ENCODE measurements around the gene SSR1. TPM values are rescaled to one million over a fixed set of nuclear protein-coding genes. Genes with fewer than 3 reads are reported as not detected.

Gene SSR1
- total RNA-seq, 1 donor from 2014 or later = 169 TPM

DNA sequence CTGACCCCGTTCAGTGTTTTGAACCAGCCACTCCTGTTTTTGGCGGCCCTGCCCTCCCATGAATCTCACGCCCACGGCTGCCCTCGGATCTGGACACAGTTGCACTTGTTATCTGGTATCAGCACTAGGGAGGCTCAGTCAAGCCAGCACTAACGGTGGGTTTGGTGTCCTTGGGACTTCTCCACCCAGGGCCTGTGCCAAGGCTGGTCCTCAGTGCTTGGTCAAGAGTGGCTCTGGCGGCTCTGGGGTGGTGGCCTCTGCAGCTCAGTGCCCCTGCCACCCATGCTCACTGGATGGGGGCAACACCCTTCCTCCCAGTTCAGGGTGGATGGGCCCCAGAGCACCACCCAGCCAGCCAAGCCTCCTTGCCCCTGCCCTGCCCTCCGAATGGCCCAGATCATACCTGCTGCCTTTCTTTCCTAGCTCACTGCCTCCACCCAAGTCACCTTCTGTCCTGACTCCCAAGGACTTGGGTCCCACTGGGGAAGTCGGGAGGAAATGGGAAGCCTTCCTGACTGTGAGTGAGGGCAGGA lies 54.7 kb downstream of the SSR1 start:
- DNase-seq (ENCODE audit: low read depth) = no peak

DNA sequence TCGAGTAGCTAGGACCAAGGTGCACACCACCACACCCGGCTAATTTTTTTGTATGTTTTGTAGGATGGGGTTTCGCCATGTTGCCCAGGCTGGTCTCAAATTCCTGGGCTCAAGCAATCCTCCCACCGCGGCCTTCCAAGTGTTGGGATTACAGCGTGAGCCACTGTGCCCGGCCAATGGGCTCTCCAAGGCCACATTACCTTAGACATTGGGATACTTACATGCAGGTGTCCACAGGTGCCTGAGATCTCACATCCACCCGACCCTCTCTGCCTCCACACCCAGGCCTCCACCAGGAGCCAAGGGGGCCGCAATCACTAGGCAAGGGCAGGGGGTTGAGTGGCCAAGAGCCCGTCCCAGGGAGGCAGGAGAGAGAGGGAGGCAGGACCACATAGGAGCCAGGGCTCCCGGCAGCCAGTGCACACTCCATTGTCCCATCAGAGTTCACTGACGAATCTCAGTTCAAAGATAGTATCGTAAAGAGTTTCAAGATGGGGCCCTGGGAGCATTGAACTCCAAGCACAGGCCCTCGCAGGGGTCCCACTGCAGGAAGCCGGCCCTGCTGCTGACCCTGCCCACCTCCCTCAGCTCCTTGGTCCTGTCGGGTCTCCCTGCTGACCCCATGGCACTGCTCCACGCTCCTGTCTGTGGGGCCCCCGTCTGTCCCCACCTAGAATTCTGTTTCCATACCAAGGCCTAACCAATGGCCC lies 55.3 kb downstream of the SSR1 start:
- no peak for DNase-seq (ENCODE audit: low read depth)

- DNase-seq (ENCODE audit: low read depth) = no peak
These were observed 56.2 kb downstream of the SSR1 start for GRCh38 chr6:7256785-7257184.

GRCh38 chr6:7255918-7256317 lies 57.1 kb downstream of the SSR1 start:
- no peak for DNase-seq (ENCODE audit: low read depth)

GRCh38 chr6:7254980-7255835 lies 57.8 kb downstream of the SSR1 start:
- no peak for DNase-seq (ENCODE audit: low read depth)

- no peak for DNase-seq (ENCODE audit: low read depth)
These were observed 60.6 kb downstream of the SSR1 start for GRCh38 chr6:7252390-7252789.

GRCh38 chr6:7251646-7252260 lies 61.2 kb downstream of the SSR1 start:
- DNase-seq (ENCODE audit: low read depth) = no peak

DNA sequence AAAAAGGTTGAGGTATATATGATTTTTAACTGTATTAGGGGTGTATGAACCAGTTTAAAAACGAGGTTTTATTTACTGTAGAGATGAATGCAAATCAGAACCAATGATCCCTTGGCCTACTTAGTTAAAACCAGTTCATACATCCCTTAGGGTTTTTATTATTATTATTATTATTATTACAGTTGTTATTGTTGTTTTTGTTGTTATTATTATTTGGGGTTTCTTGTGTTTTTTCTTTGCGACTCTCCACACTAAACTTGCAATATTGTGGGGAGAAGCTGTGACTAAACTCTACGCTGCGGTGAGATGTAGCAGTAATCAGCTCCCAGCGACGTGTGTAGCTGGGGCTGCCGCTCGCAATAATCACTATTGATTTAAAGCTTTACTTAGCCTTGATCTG lies 62.2 kb downstream of the SSR1 start:
- DNase-seq (ENCODE audit: low read depth) = no peak

- DNase-seq (ENCODE audit: low read depth) = no peak
These were observed 62.9 kb downstream of the SSR1 start for GRCh38 chr6:7249946-7250643.

DNA sequence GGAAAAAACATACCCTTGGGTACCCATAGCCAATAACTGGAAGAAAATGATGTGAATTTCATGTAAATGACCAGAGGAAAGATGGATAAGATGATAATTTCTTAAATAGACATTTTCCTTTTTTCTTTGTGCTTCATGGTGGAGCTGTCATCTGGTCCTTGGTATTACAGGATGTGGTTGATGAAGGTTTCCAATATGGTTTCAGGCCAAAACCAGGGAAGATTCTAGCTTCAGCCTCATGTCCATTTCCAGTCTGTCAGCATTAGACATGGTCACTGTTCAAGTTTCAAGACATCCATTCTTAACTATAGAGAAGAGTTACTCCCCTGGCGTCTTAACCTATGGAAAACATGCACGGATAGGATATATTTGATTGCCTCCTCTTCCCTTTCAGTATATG lies 63.6 kb downstream of the SSR1 start:
- DNase-seq (ENCODE audit: low read depth) = no peak

DNA sequence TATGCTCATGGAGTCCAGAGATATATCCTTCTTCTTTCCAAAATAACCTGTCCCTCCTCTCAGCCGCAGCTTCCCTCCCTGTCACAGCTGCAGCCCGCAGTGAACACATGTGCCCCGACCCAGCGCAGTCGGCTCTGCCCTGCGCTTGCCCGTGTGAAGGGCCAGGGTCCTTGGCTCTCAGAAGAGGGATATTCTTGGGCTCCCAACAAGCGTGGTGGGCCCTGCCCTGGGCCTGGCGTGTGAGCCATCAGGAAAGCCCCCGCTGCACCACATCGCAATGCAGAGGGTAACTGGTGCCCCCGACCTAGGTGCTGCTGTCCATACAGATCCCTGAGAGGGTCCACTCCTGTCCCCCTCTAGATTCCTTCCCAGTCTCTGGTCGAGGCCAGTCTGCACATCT lies 65.2 kb downstream of the SSR1 start:
- no peak for DNase-seq (ENCODE audit: low read depth)

DNA sequence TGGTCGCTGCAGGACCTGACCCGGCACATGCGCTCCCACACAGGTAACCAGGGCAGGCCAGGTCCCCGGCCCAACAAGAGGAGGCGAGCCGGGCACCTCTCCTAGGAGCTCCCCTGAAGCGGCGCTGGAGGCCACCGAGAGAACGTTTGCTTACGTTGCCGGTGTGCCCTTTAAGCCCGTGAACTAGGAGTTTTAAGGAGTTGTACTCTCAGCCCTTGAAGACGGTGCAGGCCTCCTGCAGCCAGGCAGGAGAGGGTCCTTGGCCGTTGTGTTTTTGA lies 65.9 kb downstream of the SSR1 start:
- DNase-seq (ENCODE audit: low read depth) = no peak

DNA sequence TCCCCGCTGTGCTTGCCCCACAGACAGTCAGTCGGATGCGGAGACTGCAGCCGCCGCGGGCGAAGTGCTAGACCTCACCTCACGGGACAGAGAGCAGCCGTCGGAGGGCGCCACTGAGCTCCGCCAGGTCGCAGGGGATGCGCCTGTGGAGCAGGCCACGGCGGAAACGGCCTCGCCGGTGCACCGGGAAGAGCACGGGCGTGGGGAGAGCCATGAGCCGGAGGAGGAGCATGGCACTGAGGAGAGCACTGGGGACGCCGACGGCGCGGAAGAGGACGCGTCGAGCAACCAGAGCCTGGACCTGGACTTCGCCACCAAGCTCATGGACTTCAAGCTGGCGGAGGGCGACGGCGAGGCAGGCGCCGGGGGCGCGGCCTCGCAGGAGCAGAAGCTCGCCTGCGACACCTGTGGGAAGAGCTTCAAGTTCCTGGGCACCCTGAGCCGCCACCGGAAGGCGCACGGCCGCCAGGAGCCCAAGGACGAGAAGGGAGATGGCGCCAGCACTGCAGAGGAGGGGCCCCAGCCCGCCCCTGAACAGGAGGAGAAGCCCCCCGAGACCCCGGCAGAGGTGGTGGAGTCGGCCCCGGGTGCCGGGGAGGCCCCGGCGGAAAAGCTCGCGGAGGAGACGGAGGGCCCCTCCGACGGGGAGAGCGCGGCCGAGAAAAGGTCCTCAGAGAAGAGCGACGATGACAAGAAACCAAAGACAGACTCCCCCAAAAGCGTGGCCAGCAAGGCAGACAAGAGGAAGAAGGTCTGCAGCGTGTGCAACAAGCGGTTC lies 66.4 kb downstream of the SSR1 start:
- no peak for DNase-seq (ENCODE audit: low read depth)

DNA sequence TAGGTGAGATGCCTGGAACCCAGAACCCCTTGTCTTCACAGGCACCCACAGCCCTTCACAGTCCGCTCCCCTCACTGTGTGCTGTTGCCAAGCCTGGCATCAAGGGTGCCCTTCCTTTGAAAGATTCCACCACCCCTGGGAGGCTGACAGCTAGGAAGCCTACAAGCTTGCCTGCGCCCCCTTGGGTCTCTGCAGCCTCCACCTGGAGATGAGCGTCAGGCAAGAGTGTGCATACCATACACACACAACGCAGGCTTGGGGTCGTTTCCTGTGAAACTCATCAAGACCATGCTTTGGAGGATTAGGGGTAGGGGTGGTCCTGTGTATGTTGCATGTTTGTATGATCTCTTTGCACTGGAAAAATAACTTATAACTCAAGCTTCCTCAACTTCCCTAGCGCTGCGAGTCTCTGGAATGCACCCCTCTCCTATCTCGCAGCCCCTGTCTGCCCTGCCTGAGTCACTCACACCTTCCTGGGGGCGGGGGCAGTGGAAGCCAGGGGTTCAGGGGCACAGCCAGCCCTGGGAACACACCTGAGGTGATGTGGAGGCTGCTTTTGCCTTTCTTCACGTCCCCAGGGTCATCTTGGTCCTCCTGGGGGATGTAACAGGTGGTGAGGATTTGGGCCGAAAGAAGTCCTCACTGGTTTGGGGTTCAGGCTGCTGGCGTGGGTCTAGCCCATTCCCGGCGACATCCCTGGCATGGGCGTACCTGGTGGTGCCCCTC lies 67.2 kb downstream of the SSR1 start:
- DNase-seq (ENCODE audit: low read depth) = no peak

- peak; percentile 68 for DNase-seq (ENCODE audit: low read depth)
These were observed 69.6 kb downstream of the SSR1 start for GRCh38 chr6:7243179-7243981.

DNA sequence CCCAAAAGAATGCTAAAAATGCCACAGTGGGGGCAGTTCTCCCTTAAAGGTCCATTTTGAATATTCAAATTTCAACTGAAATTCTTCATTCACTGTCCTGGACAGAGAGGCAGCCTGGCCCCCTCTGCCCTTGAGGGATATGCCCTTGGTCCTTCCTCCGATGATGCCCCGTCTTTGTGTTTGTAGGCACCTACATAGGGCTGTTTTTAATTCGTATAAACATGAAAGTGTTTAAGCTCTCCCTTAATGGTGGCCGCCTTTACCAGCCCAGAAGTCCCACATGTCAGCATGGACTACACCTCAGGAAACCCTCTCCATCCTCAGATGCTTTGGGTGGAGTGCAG lies 70.2 kb downstream of the SSR1 start:
- no peak for DNase-seq (ENCODE audit: low read depth)

- peak; percentile 83 for DNase-seq (ENCODE audit: low read depth)
These were observed 71.0 kb downstream of the SSR1 start for GRCh38 chr6:7241709-7242645.

GRCh38 chr6:7241160-7241559 lies 71.8 kb downstream of the SSR1 start:
- no peak for DNase-seq (ENCODE audit: low read depth)

DNA sequence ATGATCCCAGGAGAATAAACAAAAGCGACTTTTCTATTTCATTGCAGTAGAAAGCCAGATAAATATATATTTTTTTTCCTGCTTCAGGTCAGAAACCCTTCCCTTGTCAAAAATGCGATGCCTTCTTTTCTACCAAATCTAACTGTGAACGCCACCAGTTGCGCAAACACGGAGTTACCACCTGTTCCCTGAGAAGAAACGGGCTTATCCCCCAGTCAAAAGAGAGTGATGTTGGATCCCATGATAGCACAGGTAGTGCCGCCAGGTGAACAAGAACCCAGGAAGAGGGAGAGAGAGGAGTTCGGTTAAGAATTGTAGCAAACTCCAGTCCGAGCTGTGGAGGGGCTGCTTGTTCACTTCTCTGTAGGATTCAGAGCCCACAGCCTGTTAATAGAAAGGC lies 72.6 kb downstream of the SSR1 start:
- DNase-seq (ENCODE audit: low read depth) = no peak
